Jurkat, Clone E6-1 (cell line): Measurements from ENCODE around the gene TEX2.
A peak's percentile ranks its signal among the peaks of the same experiment; 100 is the strongest.
"Not testable (repeated sequence)": the region's sequence is repeated elsewhere in the genome, so short reads cannot be mapped to it uniquely, and the experiment has no call there.

Experiments used
- DNase-seq: peaks from one replicate; pipeline ENCODE4 v3.0.0-alpha.2; 2011; ENCODE audit warnings: low read depth, low spot score
- H3K4me3 ChIP-seq: 2 replicates; pipeline ENCODE4 v1.5.1; 2011; ENCODE audit warnings: mild to moderate bottlenecking, low read length, control low read depth, moderate library complexity

Gene TEX2

DNA sequence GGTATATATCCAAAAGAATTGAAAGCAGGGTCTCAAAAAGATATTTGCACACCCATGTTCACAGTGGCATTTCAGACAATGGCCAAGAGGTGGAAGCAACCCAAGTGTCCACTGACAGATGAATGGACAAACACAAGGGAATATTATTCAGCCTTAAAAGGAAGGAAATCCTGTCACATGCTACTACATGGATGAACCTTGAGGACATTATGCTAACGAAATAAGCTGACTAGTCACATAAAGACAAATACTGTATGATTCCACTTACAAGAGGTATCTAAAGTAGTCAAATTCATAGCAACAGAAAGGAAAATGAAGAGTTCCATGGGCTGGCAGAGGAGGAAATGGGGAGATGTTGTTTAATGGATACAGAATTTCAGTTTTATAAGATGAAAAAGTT, 41.4 kb downstream of the TEX2 start:
- no peak overlapping the region for H3K4me3 ChIP-seq

DNA sequence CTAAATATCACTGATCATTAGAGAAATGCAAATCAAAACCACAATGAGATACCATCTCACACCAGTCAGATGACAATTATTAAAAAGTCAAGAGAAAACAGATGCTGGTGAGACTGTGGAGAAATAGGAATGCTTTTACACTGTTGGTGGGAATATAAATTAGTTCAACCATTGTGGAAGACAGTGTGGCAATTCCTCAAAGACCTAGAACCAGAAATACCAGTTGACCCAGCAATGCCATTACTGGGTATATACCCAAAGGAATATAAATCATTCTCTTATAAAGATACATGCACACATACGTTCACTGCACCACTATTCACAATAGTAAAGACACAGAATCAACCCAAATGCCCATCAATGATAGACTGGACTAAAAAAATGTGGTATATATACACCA, 42.5 kb downstream of the TEX2 start:
- not testable (repeated sequence) for DNase-seq, H3K4me3 ChIP-seq

More for the DNA sequence above, 41.4 kb downstream of the TEX2 start:
- DNase-seq: no peak

DNA sequence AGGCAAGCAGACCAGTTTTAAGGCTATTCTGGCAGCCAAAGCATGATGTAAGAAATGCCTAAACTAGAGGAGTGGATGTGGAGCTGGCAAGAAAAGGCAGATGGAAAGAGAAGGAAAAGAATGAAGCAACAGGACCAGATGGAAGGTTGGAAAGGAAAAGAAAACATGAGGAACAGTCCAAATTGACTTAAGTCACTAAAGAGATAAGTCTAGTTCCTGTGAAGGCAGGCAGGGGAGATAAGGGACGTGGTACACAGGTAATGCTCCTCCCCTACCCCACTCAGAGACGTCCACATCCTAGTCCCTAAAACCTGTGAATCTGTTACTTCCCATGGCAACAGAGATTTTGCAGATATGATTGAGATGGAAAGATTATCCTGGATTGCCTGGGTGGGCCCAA, 43.5 kb downstream of the TEX2 start:
- H3K4me3 ChIP-seq: no peak overlapping the region
- DNase-seq: no peak

DNA sequence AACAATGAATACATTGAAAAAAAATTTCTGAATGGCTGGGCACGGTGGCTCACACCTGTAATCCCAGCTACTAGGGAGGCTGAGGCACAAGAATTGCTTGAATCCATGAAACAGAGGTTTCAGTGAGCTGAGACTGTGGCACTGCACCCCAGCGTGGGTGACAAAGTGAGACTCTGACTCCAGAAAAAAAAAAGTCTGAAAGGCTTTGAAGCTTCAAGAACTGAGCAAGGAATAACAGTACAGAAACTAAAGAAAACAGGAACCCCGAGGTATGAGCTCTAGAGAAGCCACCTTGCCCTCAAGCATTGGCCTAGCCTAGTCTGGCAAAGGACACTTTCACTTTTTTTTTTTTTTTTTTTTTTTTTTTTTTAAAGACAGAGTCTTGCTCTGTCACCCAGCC, 45.0 kb downstream of the TEX2 start:
- DNase-seq: no peak
- H3K4me3 ChIP-seq: no peak overlapping the region

DNA sequence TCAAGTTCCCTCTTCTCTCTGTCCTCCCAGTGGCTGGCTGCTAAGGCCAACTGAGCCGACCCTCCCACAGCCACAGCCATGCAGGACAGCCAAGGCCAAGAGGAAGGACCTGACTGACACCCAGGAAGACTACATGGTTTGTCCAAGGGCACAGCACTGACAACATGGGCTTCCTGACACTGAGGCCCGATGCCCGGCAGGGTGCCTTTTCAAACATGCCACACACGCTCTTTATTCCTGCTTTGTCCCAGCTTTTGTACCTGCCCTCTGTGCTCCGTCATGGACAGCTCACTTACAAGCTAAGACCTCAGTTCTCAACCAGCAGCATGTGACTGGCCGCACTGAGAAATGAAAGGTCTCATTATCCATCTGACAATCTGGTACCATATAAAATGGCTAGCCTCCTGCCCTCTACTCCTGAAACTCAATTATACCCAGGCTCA, 45.8 kb downstream of the TEX2 start:
- DNase-seq: no peak
- H3K4me3 ChIP-seq: no peak overlapping the region

DNA sequence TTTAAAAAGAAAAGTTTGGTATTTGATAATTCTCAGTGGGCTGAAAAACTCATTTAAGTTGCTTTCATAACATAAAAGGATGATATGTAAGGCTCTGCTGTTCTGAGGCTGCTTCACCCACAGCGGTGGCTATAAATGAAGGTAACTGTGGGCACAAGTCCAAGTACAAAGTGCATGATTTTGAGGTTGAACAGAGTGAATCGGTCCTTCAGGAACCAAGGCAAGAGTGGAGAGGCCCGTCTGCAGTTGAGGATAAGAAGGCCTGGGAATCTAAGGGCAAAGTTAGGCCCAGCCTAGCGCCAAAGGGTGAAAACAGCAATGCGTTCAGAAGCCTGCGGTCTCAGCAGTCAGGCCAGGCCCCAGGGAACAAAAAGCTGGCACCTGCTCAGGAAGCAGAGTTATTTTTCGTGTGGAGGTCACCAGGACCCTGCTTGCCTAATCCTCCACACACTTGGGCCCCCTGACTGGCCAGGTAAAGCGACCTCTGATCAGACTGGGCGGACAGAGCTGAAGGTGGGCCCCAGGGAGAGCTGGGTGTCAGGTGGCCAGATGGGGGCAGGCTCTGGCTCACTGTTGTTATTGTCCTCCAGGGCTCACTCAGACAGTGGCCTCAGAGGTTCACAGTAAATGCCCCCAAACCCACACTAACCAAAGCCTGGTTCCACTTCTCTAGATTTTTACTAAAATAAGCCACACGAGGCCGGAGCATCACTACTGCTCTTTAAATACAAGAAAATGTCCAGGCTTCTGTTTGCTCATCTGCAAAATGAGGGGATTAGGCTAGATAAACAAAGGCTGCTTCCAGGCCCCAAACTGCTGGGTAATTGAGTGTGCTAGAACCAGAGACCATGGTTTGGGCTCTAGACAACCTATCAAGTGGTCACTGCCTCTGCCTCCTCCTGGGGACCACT, 46.5 kb downstream of the TEX2 start:
- DNase-seq: no peak
- H3K4me3 ChIP-seq: no peak overlapping the region

DNA sequence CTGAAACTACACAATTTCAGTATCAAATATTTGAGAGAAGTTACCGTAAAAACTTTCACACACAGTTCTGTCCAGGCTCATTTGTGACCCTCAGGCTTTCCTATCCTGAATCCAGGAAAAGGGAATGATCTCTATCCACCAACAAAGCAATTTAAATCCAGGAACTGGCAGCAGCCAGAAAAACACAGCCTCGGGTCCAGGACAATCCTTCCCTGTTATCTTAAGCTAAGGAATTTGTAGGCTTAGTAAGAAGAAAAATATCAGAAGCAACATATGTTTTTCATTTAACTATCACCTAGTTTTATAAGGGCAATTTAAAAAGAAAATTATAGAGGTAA, 47.1 kb downstream of the TEX2 start:
- H3K4me3 ChIP-seq: no peak overlapping the region
- no peak for DNase-seq

DNA sequence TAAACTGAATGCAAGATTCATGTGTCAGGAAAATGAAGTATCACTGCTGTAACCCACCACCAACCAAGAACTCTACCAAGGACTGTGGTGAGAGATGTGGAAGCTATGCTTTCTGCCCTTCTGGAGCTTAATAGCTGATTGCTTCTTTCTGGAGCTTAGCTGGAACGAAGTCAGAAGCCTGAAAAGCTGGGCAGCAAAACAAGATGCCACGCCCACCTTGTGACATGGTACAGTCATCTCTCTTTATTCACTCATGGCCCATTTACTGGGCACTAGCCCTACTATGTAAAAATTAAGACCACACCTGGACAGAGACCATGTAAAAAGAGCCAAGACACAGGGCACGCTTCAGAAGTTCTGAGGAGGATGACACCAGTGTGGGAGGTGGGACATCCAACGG, 48.1 kb downstream of the TEX2 start:
- no peak overlapping the region for H3K4me3 ChIP-seq
- no peak for DNase-seq

DNA sequence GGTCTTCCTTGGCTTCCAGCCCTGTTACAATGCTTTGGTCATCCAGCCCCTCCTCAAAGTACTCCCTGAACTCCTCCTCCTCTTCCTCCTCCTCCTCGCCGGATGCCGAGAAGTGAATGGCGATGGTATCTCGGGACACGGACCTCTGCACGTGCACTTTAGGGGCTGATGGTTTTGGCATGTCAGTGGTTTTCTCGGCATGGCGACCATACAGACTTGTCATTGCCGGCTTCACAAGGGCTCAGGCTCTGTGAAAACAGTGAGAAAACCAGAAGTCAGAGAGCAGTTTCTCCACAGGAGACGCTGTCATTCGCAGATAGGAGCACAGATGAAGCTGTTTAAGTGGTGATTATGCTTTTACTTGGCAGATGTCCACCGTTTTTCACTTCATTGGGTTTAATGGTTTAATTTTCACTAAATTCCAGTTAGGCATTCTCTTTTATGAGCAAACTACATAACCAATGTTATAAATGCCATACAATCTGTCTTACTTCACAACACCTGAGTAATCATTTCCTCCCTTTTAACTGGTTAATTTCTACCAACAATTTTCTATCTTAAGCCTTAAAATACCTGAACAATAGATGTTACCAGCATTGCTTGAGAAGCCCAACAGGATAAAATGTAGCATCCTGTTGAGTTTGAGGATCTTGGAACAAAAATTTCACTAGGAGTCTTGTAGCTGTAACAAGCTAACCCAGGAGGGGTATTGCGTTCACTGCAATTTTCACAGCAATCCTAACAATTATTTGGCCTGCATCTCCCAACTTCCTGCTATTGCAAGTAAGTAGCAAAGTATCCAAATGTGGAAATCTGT, 48.9 kb downstream of the TEX2 start:
- DNase-seq: no peak
- H3K4me3 ChIP-seq: no peak overlapping the region

DNA sequence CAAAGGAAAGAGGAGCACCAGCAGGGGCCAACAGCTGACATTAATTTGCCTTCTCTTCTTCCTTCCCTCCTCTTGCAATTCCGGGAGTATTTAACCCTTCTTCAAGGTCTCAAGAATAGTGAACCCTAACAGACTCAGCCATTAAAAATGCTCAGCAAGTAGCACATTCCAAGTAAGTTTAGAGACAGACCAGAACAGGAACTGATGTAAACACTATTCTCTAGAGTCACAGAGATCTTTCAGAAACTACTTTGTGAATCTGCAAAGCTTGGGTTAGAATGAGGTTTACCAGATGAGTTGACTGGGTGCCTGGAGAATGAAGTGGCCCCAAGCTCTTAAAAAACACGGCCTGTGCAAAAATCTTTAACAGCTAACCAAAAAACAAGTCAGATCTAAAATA, 50.9 kb downstream of the TEX2 start:
- H3K4me3 ChIP-seq: no peak overlapping the region
- DNase-seq: no peak

DNA sequence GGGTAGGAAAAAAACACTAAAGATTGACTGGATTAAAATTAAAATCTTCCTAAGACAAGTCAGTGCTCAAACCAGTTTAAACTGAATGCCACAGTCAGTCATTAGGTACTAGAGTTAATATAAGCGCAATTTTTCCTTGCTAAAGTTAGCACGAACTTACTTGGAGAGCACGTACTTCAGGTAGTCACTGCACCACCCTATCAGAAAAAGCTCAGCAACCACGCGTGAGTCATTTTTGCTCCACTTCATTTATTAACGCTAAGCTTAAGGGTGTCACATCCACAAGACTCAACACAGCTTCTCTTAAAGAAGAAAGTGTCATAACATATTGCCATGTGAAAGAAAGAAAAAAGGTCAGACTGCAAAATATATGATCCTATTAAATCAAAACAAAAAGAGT, 53.1 kb downstream of the TEX2 start:
- H3K4me3 ChIP-seq: no peak overlapping the region
- DNase-seq: no peak

DNA sequence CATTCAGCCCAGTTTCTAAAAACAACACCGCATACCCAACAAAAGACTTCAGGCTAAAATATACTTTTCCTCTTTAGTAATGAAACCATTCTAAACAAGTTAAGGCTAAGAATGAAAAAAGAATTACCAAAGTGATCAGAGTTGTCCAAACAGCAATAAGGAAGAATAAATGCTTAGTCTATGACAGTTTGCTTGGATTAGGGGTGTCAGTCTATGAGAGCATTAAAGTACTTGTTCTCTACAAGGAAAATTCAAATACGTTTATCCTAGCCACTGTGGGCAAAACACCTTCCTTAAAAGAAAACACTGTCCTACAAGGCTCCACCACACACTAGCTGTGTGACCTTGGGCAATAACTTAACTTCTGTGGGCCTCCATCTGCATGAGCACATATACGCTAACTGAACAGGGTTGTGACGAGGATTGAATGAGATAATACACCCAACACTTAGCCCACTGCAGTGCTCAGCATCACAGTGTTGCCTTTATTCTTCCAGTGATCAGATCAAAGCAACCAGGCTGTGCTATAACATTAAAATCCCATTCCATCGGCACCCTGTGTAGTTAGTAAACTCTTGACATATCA, 53.6 kb downstream of the TEX2 start:
- DNase-seq: no peak
- H3K4me3 ChIP-seq: no peak overlapping the region

DNA sequence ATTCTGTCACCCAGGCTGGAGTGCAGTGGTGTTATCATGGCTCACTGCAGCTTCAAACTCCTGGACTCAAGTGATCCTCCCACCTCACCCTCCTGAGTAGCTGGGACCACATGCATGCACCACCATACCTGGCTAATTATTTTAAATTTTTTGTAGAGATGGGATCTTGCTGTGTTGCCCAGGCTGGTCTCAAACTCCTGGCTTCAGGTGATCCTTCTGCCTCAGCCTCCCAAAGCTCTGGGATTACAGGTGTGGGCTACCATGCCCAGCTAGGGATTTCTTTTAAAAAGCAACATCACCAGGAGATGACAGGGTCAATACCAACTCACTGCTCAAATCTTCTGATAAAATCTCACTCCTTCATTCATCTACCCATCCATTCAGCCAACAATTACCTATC, 54.4 kb downstream of the TEX2 start:
- H3K4me3 ChIP-seq, DNase-seq: not testable (repeated sequence)

DNA sequence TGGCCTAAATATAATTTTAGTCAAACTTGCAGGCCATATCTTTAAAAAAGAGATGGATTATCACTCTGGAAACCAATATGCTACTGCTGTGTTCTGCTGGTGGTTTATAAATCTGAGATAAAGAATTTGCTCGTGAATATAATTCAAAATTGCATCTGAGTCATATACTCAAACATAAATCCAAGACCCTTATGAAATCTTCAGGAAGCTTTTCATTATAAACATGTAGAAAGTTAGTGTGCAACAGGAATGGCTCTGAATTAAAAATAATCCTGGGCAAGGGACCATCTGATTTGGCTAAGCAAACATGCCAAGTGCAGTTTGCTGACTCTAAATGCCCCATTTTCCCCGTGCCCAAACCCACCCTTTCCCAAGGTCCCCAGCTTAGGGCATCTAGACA, 57.3 kb downstream of the TEX2 start:
- no peak for DNase-seq
- no peak overlapping the region for H3K4me3 ChIP-seq

DNA sequence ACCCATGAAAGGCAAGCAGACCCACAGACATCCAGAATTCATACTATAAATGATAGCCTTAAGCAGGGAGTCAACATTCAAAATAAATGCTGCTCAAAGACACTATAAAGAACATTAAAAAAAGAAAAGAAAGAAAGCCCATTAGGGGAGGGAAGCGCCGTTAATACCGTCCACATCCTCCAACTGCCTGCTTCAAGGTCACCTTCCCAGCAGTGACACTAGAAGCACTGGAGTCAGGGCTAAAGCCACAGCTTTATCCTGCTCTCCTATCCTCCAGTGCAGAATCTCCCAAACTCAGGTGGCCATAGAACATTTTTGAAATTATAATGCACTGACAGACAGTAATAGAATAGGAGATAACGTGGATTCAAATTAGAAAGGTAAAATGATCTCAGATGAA, 59.4 kb downstream of the TEX2 start:
- H3K4me3 ChIP-seq: no peak overlapping the region
- no peak for DNase-seq

DNA sequence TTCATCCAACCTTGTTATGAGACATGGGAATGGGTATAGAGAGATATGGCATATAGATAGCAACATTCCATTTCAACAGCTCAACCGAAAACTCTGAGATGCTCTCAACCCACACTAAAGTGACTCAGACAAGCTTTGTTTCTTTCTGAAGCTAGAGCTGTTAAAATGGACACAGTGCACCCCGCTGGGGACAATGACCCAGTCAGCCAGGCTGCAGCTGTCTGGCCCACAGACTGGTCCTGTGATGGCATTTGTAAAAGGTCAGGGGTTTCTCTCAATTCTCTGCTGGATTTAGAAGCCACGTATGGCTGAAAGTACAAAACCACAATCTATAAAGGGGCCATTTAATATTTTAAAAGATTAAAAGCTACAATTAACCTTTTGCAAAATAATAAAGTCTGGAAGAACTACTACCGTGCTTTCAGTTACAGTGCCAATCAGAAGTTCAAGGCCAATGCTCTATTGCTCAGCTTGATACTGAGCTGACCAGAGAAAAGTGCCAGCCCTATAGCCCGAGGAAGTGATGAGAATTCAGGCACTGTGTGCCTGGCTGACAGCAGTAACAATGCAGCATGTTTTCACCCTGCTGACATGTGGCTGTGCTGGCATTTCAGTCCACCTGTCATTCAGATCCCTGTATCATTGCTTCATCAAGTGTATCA, 60.2 kb downstream of the TEX2 start:
- DNase-seq: no peak
- H3K4me3 ChIP-seq: no peak overlapping the region

DNA sequence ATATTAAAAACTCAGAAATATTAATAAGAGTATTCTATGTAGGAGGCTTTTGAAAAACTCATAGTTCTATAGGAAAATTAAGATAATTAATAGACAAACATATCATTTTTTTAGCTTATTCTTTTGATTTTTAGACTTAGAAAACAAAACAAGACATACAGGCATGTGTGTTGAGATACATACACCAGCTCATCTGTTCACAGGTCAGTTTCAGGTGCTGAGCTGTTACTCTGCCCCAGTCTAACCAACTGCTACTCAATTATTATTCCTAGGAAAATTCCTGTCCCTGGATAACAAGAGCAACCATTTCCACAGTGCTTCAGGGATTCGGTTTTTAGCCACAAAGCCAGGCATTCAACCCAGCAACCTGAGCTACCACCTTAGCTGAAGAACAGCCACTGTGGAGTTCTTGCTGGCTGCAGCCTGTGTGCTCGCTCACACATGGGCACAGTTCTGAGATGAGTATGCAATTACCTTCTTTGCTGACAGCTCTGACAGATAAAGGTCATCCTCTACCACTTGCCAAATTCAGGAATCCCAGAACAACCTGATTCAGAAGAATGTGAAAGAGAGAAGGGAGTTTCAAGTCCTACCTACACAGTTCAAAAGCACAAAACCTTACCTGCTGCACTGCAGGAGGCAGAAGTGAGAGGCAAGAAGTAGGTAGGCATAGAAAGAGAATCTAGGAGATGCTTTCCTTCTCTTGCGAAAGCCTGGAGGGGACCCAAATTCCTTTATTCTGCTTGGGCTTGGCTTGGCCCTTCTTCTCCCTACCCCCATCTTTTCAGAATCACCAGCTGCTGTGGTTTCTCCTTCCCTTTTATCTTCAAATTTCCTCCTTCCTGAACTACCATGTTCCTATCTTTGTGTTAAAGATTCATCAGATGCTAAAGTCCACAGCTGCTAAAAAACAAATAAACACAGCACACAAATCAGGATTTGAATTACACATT, 62.7 kb downstream of the TEX2 start:
- DNase-seq: peak; percentile 22
- no peak overlapping the region for H3K4me3 ChIP-seq

DNA sequence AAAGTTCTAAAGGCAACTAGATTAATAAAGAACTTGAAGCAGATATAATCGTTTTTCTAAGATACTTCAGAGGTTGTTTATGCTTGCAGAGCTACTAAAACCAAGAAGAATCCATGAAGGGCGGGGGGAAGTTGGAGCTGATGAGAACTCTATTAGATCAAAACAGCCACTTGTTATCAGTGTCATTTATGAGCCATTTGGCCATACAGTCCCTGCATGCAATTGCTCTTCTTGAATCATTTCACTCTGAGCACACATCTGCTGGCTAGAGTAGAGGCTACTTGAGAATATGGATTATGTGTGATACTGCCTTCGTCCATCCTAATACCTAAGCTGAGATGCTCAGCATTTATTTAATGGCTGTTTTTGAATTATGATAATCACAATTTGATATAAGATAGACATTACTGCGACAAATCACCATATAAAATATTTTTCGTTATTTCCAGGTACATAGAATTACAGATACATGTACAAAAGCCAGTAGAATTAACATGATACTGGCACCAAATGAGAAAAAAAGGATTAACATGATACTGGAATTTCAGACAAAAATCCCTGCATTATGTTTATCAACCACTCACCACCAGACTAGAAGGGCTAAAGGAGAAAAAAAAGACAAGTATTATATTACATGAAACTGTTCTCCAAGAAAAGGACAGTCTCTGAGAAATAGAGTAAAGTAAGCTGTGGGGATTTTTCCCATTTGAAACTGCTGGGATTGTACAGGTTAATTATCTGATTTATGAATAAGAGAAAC, 64.5 kb downstream of the TEX2 start:
- no peak for DNase-seq
- no peak overlapping the region for H3K4me3 ChIP-seq
